Caco-2 (cell line): ENCODE measurements around the gene MEGF6. TPM values are rescaled to one million over a fixed set of nuclear protein-coding genes. Genes with fewer than 3 reads are reported as not detected.

Experiments
- BruUV-seq: library from RNA; stranded (reverse); fragments of 400-500 nt; replicated peaks from 2 replicates; lab custom pipeline; 2021; lab: Mats Ljungman, UMichigan
- CTCF ChIA-PET: fragments of 300-600 bp; sonication (Branson Sonifier 250); formaldehyde crosslinking; loops from one replicate; lab custom pipeline; 2022; ENCODE audit warnings: antibody characterized with exemption; lab: Charles Lee
- POLR2A ChIA-PET: fragments of 300-600 bp; sonication (Branson Sonifier 250); formaldehyde crosslinking; loops from one replicate; lab custom pipeline; 2022; ENCODE audit warnings: antibody characterized with exemption; lab: Charles Lee
- DNase-seq, 2 experiments: peaks; one replicate each; pipeline versions ENCODE4 v3.0.0 to v3.0.0-alpha.2; 2020 to 2022
- H3K27me3 ChIP-seq: replicated peaks from 2 replicates; pipeline ENCODE4 v1.6.0; 2011; ENCODE audit warnings: low read length; ENCODE audit not compliant: control insufficient read depth, insufficient read depth
- H3K36me3 ChIP-seq: 2 replicates; pipeline ENCODE4 v1.5.1; 2011; ENCODE audit warnings: low read length; ENCODE audit not compliant: control insufficient read depth, insufficient read depth
- H3K4me1 ChIP-seq: fragments of 250-450 bp; sonication (Bioruptor Pico); 2 replicates; pipeline ENCODE4 v1.5.1; 2020; ENCODE audit warnings: mild to moderate bottlenecking
- H3K4me3 ChIP-seq: 2 replicates; pipeline ENCODE4 v1.5.1; 2011; ENCODE audit warnings: low read depth, mild to moderate bottlenecking, control low read depth, low read length
- H3K9me3 ChIP-seq: fragments of 250-450 bp; sonication (Bioruptor Pico); 2 replicates; pipeline ENCODE4 v1.5.1; 2020; ENCODE audit warnings: mild to moderate bottlenecking, moderate library complexity
- H3K27ac Mint-ChIP-seq: one replicate; pipeline ENCODE4 v1.8.0; 2022; ENCODE audit warnings: mixed read lengths; ENCODE audit not compliant: unreplicated experiment
- H3K27me3 Mint-ChIP-seq: one replicate; pipeline ENCODE4 v1.8.0; 2022; ENCODE audit warnings: mixed read lengths; ENCODE audit not compliant: insufficient read depth, unreplicated experiment
- H3K36me3 Mint-ChIP-seq: one replicate; pipeline ENCODE4 v1.8.0; 2022; ENCODE audit warnings: mild to moderate bottlenecking, mixed read lengths; ENCODE audit not compliant: insufficient read depth, unreplicated experiment
- H3K4me1 Mint-ChIP-seq: one replicate; pipeline ENCODE4 v1.8.0; 2022; ENCODE audit warnings: low read depth, mixed read lengths; ENCODE audit not compliant: unreplicated experiment
- H3K4me3 Mint-ChIP-seq: one replicate; pipeline ENCODE4 v1.8.0; 2022; ENCODE audit warnings: mild to moderate bottlenecking, moderate library complexity, mixed read lengths; ENCODE audit not compliant: unreplicated experiment
- H3K9me3 Mint-ChIP-seq: one replicate; pipeline ENCODE4 v1.8.0; 2022; ENCODE audit warnings: mixed read lengths; ENCODE audit not compliant: unreplicated experiment
- intact Hi-C: fragments of 100-400 bp; cut with micrococcal nuclease; formaldehyde crosslinking; loops from one replicate; pipeline ENCODE4 v1.10.0; 2022; ENCODE audit not compliant: unreplicated experiment
- total RNA-seq: library from RNA; stranded (reverse); gene quantifications from 2 replicates; pipeline ENCODE4 v1.2.3, GENCODE V29; 2022
- TF ChIP-seq, protein P1 (sequence below), 2 experiments: fragments of 200-600 bp in 1 of 2; IDR thresholded peaks; 1 replicate in 1 of 2; 2 replicates in 1 of 2; pipeline versions ENCODE4 v1.5.1 to v1.8.0; 2011 to 2022; ENCODE audit warnings: antibody characterized with exemption in 1 of 2, control low read depth in 1 of 2, inconsistent platforms in 1 of 2, low read depth in 1 of 2, low read length in 1 of 2, mild to moderate bottlenecking in 1 of 2, moderate library complexity in 1 of 2; ENCODE audit not compliant: insufficient read depth in 1 of 2, severe bottlenecking in 1 of 2, unreplicated experiment in 1 of 2

MEGF6 gene
- total RNA-seq, 1 experiment from 2014 or later: 13.3 TPM

DNA sequence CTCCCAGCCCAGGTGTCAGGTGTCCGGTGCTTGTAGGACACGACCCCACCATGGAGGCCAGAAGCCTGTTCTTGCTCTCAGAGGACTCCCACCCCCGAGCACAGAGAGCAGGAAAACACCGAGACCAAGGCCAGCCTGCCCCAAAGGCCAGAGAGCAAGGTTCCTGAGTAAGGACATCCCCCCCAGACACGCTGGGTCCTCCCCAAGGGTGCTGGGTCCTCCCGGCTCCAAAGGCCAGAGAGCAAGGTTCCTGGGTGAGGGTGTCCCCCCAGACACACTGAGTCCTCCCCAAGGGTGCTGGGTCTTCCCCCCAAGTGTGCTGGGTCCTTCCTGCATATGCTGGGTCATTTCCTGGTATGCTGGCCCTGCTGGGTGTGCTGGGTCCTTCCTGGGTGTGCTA is 40.0 kb downstream of the MEGF6 start:
- CTCF ChIA-PET: no interaction called here
- Mint-ChIP-seq H3K4me3 (no peak overlapping the region), H3K4me1 (no peaks in the 10 kb centered on the region), H3K36me3 (peaks cover 6% of the 10 kb centered on the region), H3K27me3 (no peaks in the 10 kb centered on the region), H3K9me3 (no peaks in the 10 kb centered on the region), H3K27ac (no peak overlapping the region)
- DNase-seq: no peak
- intact Hi-C loops: no loop called here
- H3K9me3 ChIP-seq: no peaks in the 10 kb centered on the region
- no peaks in the 10 kb centered on the region for H3K36me3 ChIP-seq
- H3K27me3 ChIP-seq: no peaks in the 10 kb centered on the region
- TF ChIP-seq, protein P1, sequence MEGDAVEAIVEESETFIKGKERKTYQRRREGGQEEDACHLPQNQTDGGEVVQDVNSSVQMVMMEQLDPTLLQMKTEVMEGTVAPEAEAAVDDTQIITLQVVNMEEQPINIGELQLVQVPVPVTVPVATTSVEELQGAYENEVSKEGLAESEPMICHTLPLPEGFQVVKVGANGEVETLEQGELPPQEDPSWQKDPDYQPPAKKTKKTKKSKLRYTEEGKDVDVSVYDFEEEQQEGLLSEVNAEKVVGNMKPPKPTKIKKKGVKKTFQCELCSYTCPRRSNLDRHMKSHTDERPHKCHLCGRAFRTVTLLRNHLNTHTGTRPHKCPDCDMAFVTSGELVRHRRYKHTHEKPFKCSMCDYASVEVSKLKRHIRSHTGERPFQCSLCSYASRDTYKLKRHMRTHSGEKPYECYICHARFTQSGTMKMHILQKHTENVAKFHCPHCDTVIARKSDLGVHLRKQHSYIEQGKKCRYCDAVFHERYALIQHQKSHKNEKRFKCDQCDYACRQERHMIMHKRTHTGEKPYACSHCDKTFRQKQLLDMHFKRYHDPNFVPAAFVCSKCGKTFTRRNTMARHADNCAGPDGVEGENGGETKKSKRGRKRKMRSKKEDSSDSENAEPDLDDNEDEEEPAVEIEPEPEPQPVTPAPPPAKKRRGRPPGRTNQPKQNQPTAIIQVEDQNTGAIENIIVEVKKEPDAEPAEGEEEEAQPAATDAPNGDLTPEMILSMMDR (IDR thresholded peaks at IDR 0.05; ENCODE audit: insufficient read depth in 1 of 2, low read depth in 1 of 2, low read length in 1 of 2, severe bottlenecking in 1 of 2, unreplicated experiment in 1 of 2): no peak
- H3K4me1 ChIP-seq: no peaks in the 10 kb centered on the region
- BruUV-seq: no TSS peak
- POLR2A ChIA-PET: no interaction called here
- no peak overlapping the region for H3K4me3 ChIP-seq

DNA sequence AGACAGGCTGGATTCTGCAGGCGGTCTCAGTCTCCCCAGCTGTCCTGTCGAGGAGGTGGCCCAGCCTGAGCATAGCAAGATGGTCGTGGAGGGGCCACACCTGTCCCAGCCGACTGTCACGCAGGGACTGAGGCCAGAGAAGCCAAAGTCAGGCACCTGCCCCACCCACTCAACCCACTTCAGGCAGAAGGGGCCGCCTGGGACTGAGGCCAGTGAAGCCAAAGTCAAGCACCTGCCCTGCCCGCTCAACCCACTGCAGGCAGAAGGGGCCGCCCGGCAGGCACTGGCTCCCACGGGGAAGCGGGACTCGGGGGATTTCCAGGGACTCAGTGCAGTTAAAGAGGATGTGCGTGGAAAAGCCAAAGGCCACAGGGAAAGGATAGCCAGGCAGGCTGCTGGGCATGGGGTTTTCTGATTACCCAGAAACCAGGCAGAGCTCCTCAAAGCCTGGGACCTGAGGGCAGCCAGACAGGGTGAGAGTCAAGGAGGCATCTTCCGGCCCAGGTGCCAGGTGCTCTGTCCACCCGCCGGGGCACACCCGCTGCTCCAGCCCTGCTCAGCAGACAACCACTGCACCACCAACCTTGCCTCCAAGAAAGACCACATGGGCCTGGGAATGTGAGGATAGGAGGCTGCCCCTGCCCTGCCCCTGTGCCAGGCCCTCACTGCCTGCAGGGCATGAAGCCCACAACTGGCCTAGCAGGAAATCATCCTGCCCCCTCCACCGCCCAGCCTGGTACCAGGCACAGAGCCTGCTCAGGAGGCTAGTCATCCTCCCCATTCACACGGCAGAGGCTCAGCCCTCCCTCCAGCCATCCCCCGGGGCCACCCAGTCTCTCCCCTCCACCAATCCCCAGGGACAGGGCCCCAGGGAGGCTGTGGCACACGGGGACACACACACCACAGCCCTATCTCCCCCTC is 41.0 kb downstream of the MEGF6 start:
- Mint-ChIP-seq H3K27me3 (no peaks in the 10 kb centered on the region), H3K36me3 (peaks cover 6% of the 10 kb centered on the region), H3K4me1 (no peaks in the 10 kb centered on the region), H3K27ac (no peak overlapping the region), H3K4me3 (no peak overlapping the region), H3K9me3 (no peaks in the 10 kb centered on the region)
- BruUV-seq: no TSS peak
- DNase-seq: no peak
- no peaks in the 10 kb centered on the region for H3K36me3 ChIP-seq
- no peaks in the 10 kb centered on the region for H3K4me1 ChIP-seq
- H3K4me3 ChIP-seq: no peak overlapping the region
- H3K9me3 ChIP-seq: no peaks in the 10 kb centered on the region
- intact Hi-C loops: no loop called here
- POLR2A ChIA-PET: no interaction called here
- CTCF ChIA-PET: no interaction called here
- no peaks in the 10 kb centered on the region for H3K27me3 ChIP-seq
- TF ChIP-seq, protein P1 (IDR thresholded peaks at IDR 0.05; ENCODE audit: insufficient read depth in 1 of 2, low read depth in 1 of 2, low read length in 1 of 2, severe bottlenecking in 1 of 2, unreplicated experiment in 1 of 2): no peak

DNA sequence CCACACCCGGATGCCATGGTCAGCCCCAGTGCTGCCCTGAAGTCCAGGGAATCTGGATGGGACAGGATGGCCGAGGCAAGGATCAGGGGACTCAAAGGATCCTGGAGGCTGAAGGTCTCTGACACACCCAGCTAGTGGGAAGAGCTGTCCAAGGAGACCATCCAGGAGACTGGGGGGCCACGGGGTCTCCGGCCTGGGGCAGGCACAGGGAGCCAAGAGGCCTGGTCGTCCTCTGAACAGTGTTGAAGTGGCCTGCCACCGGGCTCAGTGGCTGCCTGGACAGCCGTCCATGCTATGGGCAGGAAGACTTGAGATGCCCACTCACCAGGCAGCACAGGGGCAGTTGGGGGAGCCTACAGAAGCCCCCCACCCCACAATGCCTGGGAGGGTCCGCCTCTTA is 41.9 kb downstream of the MEGF6 start:
- TF ChIP-seq, protein P1 (IDR thresholded peaks at IDR 0.05; ENCODE audit: insufficient read depth in 1 of 2, low read depth in 1 of 2, low read length in 1 of 2, severe bottlenecking in 1 of 2, unreplicated experiment in 1 of 2): no peak
- CTCF ChIA-PET: no interaction called here
- BruUV-seq: no TSS peak
- no peak overlapping the region for H3K27ac Mint-ChIP-seq
- H3K9me3 Mint-ChIP-seq: no peaks in the 10 kb centered on the region
- no peaks in the 10 kb centered on the region for H3K9me3 ChIP-seq
- no peak overlapping the region for H3K4me3 ChIP-seq
- H3K4me1 ChIP-seq: no peaks in the 10 kb centered on the region
- peaks cover 6% of the 10 kb centered on the region for H3K36me3 Mint-ChIP-seq
- POLR2A ChIA-PET: no interaction called here
- no peaks in the 10 kb centered on the region for H3K4me1 Mint-ChIP-seq
- intact Hi-C loops: no loop called here
- no peak overlapping the region for H3K4me3 Mint-ChIP-seq
- no peak for DNase-seq
- H3K27me3 ChIP-seq: no peaks in the 10 kb centered on the region
- H3K27me3 Mint-ChIP-seq: no peaks in the 10 kb centered on the region
- H3K36me3 ChIP-seq: no peaks in the 10 kb centered on the region
